ENCODE data around the gene KRT84.

The KRT84 gene

GRCh38 chr12:52403561-52403960 is 18.1 kb upstream of the KRT84 start:
- TF ChIP-seq POLR2A (IDR thresholded peaks at IDR 0.05; ENCODE audit: extremely low read depth, insufficient read length) (no peak), MYC (IDR thresholded peaks at IDR 0.05; ENCODE audit: low read depth, low read length) (no peak), MAX (IDR thresholded peaks at IDR 0.05; ENCODE audit: low read depth, low read length) (no peak), CTCF (IDR thresholded peaks at IDR 0.05; ENCODE audit: low read depth, low read length) (no peak)
- DNase-seq (ENCODE audit: low read depth): no peak
- H3K4me3 ChIP-seq (ENCODE audit: low read depth, low read length): no peak overlapping the region

- TF ChIP-seq CTCF (IDR thresholded peaks at IDR 0.05; ENCODE audit: low read depth, low read length) (no peak), MYC (IDR thresholded peaks at IDR 0.05; ENCODE audit: low read depth, low read length) (no peak), MAX (IDR thresholded peaks at IDR 0.05; ENCODE audit: low read depth, low read length) (no peak), POLR2A (IDR thresholded peaks at IDR 0.05; ENCODE audit: extremely low read depth, insufficient read length) (no peak)
- H3K4me3 ChIP-seq (ENCODE audit: low read depth, low read length): no peak overlapping the region
- no peak for DNase-seq (ENCODE audit: low read depth)
Observed at GRCh38 chr12:52402873-52403540, 17.6 kb upstream of the KRT84 start.

- H3K4me3 ChIP-seq (ENCODE audit: low read depth, low read length): no peak overlapping the region
- DNase-seq (ENCODE audit: low read depth): no peak
- TF ChIP-seq MYC (IDR thresholded peaks at IDR 0.05; ENCODE audit: low read depth, low read length) (no peak), CTCF (IDR thresholded peaks at IDR 0.05; ENCODE audit: low read depth, low read length) (no peak), MAX (IDR thresholded peaks at IDR 0.05; ENCODE audit: low read depth, low read length) (no peak), POLR2A (IDR thresholded peaks at IDR 0.05; ENCODE audit: extremely low read depth, insufficient read length) (no peak)
Observed at GRCh38 chr12:52402377-52402776, 16.9 kb upstream of the KRT84 start.

GRCh38 chr12:52401926-52402325 is 16.5 kb upstream of the KRT84 start:
- TF ChIP-seq CTCF (IDR thresholded peaks at IDR 0.05; ENCODE audit: low read depth, low read length) (no peak), POLR2A (IDR thresholded peaks at IDR 0.05; ENCODE audit: extremely low read depth, insufficient read length) (no peak), MYC (IDR thresholded peaks at IDR 0.05; ENCODE audit: low read depth, low read length) (no peak), MAX (IDR thresholded peaks at IDR 0.05; ENCODE audit: low read depth, low read length) (no peak)
- no peak overlapping the region for H3K4me3 ChIP-seq (ENCODE audit: low read depth, low read length)
- DNase-seq (ENCODE audit: low read depth): no peak

GRCh38 chr12:52401526-52401925 is 16.1 kb upstream of the KRT84 start:
- DNase-seq (ENCODE audit: low read depth): no peak
- no peak overlapping the region for H3K4me3 ChIP-seq (ENCODE audit: low read depth, low read length)
- TF ChIP-seq POLR2A (IDR thresholded peaks at IDR 0.05; ENCODE audit: extremely low read depth, insufficient read length) (no peak), MAX (IDR thresholded peaks at IDR 0.05; ENCODE audit: low read depth, low read length) (no peak), MYC (IDR thresholded peaks at IDR 0.05; ENCODE audit: low read depth, low read length) (no peak), CTCF (IDR thresholded peaks at IDR 0.05; ENCODE audit: low read depth, low read length) (no peak)

Data from NB4 (cell line).